H1 (cell line): ENCODE data around the gene MYRIP. TPM values are rescaled to one million over a fixed set of nuclear protein-coding genes. Genes with fewer than 3 reads are reported as not detected.

Experiments used
- BACH1 ChIP-seq: IDR thresholded peaks from 2 replicates; pipeline ENCODE4 v1.6.1; 2012; ENCODE audit warnings: low read length, improper control_type of control experiment
- CTBP2 ChIP-seq: IDR thresholded peaks from 2 replicates; pipeline ENCODE4 v1.7.0; 2011; ENCODE audit warnings: borderline replicate concordance, mild to moderate bottlenecking, moderate library complexity, mixed read lengths, low read length; ENCODE audit not compliant: insufficient read depth, insufficient read length
- HDAC2 ChIP-seq, 2 experiments: fragments of 300-600 bp in 1 of 2; sonication (generic) in 1 of 2; IDR thresholded peaks; 2 replicates each; pipeline ENCODE4 v1.6.1; 2011 to 2012; ENCODE audit warnings: low read depth in 2 of 2, low read length in 2 of 2, mild to moderate bottlenecking in 2 of 2, moderate library complexity in 2 of 2, borderline replicate concordance in 1 of 2, inconsistent platforms in 1 of 2
- POU5F1 ChIP-seq: IDR thresholded peaks from 2 replicates; pipeline ENCODE4 v1.6.1; 2011; ENCODE audit warnings: low read depth, mild to moderate bottlenecking, low read length, moderate library complexity
- polyA plus RNA-seq, 7 experiments: library from polyadenylated mRNA; depleted of rRNA in 3 of 7; stranded (reverse) in 5 of 7; unstranded in 2 of 7; fragments of >200 nt in 5 of 7; fragments of 200-250 nt in 2 of 7; gene quantifications; 1 replicate in 5 of 7; 2 replicates in 1 of 7; 4 replicates in 1 of 7; pipeline versions ENCODE4 v1.2.1 to v1.2.3, GENCODE V29; 2011 to 2013; ENCODE audit warnings: missing spikeins in 2 of 7, mixed read lengths in 2 of 7
- total RNA-seq: library from RNA; stranded (reverse); fragmentation: NEBNext Ultra II Directional; extraction: Animal tissue kit (Norgen Biotek cat#: 25700); gene quantifications from 2 replicates; pipeline ENCODE4 v1.2.1, GENCODE V29; 2021

Gene MYRIP
- total and polyA plus RNA-seq, 2 of the 8 experiments (the other 6 are each of a cell fraction or from before 2014, with no cell fraction given), result 0.54 to 4.3 TPM

DNA sequence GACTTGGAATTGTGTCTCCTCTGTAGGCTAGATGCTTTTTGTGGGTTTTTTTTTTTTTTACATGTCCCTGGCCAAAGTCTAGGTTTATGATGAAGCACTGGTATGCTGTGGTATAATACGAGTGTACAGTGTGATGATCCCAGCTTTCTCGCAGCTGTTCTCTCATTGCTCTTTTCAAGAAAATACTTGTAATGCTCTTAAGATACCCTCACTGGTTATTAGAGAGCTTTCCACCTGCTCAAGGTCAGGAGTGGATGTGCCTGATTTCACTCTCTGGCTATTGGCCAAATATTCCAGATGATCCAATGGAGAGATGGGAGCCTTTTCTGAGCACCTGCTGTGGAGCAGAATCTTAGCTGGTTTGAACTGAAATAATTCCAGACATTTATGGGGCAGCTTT lies 215.1 kb downstream of the MYRIP start (continued):
- TF ChIP-seq HDAC2 (IDR thresholded peaks at IDR 0.05; ENCODE audit: borderline replicate concordance in 1 of 2, low read depth in 2 of 2, low read length in 2 of 2) (no peak), CTBP2 (no peak), POU5F1 (no peak), BACH1 (no peak)
